ENCODE measurements around the gene KIF23. TPM values are rescaled to one million over a fixed set of nuclear protein-coding genes. Genes with fewer than 3 reads are reported as not detected.

The KIF23 gene
- total and polyA plus RNA-seq, 7 experiments from 2014 or later: 0.30 to 39.4 (median 0.72) TPM; not detected in 3

GRCh38 chr15:69403594-69403993 is 10.6 kb upstream of the KIF23 start:
- intact Hi-C loops (cut with micrococcal nuclease): no loop called here
- Histone ChIP-seq H3K9me3 (ENCODE audit: control insufficient read depth in 2 of 3, low read length in 3 of 3) (no peaks in the 10 kb centered on the region), H3K27me3 (ENCODE audit: control insufficient read depth in 2 of 2, insufficient read depth in 2 of 2, low read length in 2 of 2) (peaks cover 0 to 2% of the 10 kb centered on the region in 2 donors), H3K27ac (ENCODE audit: low read depth, low read length) (no peak overlapping the region), H3K4me1 (ENCODE audit: control insufficient read depth in 2 of 2, insufficient read depth in 2 of 2, low read length in 2 of 2) (no peaks in the 10 kb centered on the region), H3K4me3 (ENCODE audit: low read length) (no peak overlapping the region), H3K36me3 (ENCODE audit: control insufficient read depth in 2 of 3, insufficient read depth in 3 of 3, low read length in 3 of 3) (no peaks in the 10 kb centered on the region)
- DNase-seq (no peak), ATAC-seq (no peak)
- POLR2A ChIA-PET: no interaction called here
- Mint-ChIP-seq H3K9me3 (no peaks in the 10 kb centered on the region), H3K27ac (no peak overlapping the region), H3K27me3 (peaks cover 5 to 25% (median 7%) of the 10 kb centered on the region in 5 donors), H3K36me3 (no peaks in the 10 kb centered on the region), H3K4me3 (no peak overlapping the region), H3K4me1 (peaks cover 0 to 3% (median 0%) of the 10 kb centered on the region in 7 donors)
- CTCF ChIA-PET: interaction anchor here (1.6 kb wide), 1 partner anchor 8 kb away, joined by 4 read pairs; no protein-coding TSS in a partner anchor

- no peaks in the 10 kb centered on the region for H3K9me3 Mint-ChIP-seq
- no peaks in the 10 kb centered on the region for H3K36me3 Mint-ChIP-seq
- no peak overlapping the region for H3K4me3 Mint-ChIP-seq
- ChIA-PET CTCF (interaction anchor here (1.0 to 1.6 kb wide), 2 partner anchors 10 to 11 kb away, joined by 4 to 6 read pairs; no protein-coding TSS in a partner anchor), POLR2A (interaction anchor here (0.8 kb wide), 1 partner anchor 46 kb away, joined by 3 read pairs; no protein-coding TSS in a partner anchor)
- no peak for ATAC-seq
- Histone ChIP-seq H3K36me3 (ENCODE audit: control insufficient read depth in 2 of 3, insufficient read depth in 3 of 3, low read length in 3 of 3) (no peaks in the 10 kb centered on the region), H3K27me3 (ENCODE audit: control insufficient read depth in 2 of 2, insufficient read depth in 2 of 2, low read length in 2 of 2) (peaks cover 0 to 2% of the 10 kb centered on the region in 2 donors), H3K9me3 (ENCODE audit: control insufficient read depth in 2 of 3, low read length in 3 of 3) (no peaks in the 10 kb centered on the region), H3K4me3 (ENCODE audit: low read length) (no peak overlapping the region), H3K27ac (ENCODE audit: low read depth, low read length) (no peak overlapping the region), H3K4me1 (ENCODE audit: control insufficient read depth in 2 of 2, insufficient read depth in 2 of 2, low read length in 2 of 2) (no peaks in the 10 kb centered on the region)
- H3K27me3 Mint-ChIP-seq: peaks cover 5 to 26% (median 7%) of the 10 kb centered on the region in 5 donors
- no peaks in the 10 kb centered on the region for H3K4me1 Mint-ChIP-seq
- DNase-seq: no peak
- intact Hi-C loops (cut with micrococcal nuclease): no loop called here
- no peak overlapping the region for H3K27ac Mint-ChIP-seq
These were observed 9.0 kb upstream of the KIF23 start for GRCh38 chr15:69405110-69405509.

- peaks cover 5 to 29% (median 7%) of the 10 kb centered on the region in 5 donors for H3K27me3 Mint-ChIP-seq
- H3K9me3 Mint-ChIP-seq: no peaks in the 10 kb centered on the region
- CTCF ChIA-PET: interaction anchor here (0.6 kb wide), 1 partner anchor 448 kb away, joined by 3 read pairs; no protein-coding TSS in a partner anchor
- H3K27ac ChIP-seq (ENCODE audit: low read depth, low read length): no peak overlapping the region
- no peak for DNase-seq
- no peaks in the 10 kb centered on the region for H3K9me3 ChIP-seq (ENCODE audit: control insufficient read depth in 2 of 3, low read length in 3 of 3)
- ATAC-seq: no peak
- no peak overlapping the region for H3K27ac Mint-ChIP-seq
- H3K4me3 ChIP-seq (ENCODE audit: low read length): no peak overlapping the region
- H3K4me1 Mint-ChIP-seq: no peaks in the 10 kb centered on the region
- H3K36me3 Mint-ChIP-seq: no peaks in the 10 kb centered on the region
- H3K4me3 Mint-ChIP-seq: no peak overlapping the region
- H3K36me3 ChIP-seq (ENCODE audit: control insufficient read depth in 2 of 3, insufficient read depth in 3 of 3, low read length in 3 of 3): no peaks in the 10 kb centered on the region
- H3K27me3 ChIP-seq (ENCODE audit: control insufficient read depth in 2 of 2, insufficient read depth in 2 of 2, low read length in 2 of 2): peaks cover 0 to 2% of the 10 kb centered on the region in 2 donors
- intact Hi-C loops (cut with micrococcal nuclease): no loop called here
- POLR2A ChIA-PET: no interaction called here
- no peaks in the 10 kb centered on the region for H3K4me1 ChIP-seq (ENCODE audit: control insufficient read depth in 2 of 2, insufficient read depth in 2 of 2, low read length in 2 of 2)
These were observed 6.3 kb upstream of the KIF23 start for GRCh38 chr15:69407719-69408400.

- no peak overlapping the region for H3K4me3 Mint-ChIP-seq
These were observed 5.3 kb upstream of the KIF23 start for GRCh38 chr15:69408841-69409240.

GRCh38 chr15:69410248-69410874 is 3.8 kb upstream of the KIF23 start:
- Mint-ChIP-seq H3K4me1 (peaks cover 0 to 12% (median 7%) of the 10 kb centered on the region in 7 donors), H3K9me3 (peaks cover 0 to 2% (median 0%) of the 10 kb centered on the region in 11 donors), H3K27ac (no peak overlapping the region), H3K4me3 (no peak overlapping the region), H3K36me3 (no peaks in the 10 kb centered on the region), H3K27me3 (peaks cover 5 to 17% (median 13%) of the 10 kb centered on the region in 5 donors)
- intact Hi-C loops (cut with micrococcal nuclease): loop anchor here (10.0 kb wide), 2 partner anchors 596 to 1136 kb away; partner anchors contain the start of gene FEM1B (in 2 of the 2)
- Histone ChIP-seq H3K9me3 (ENCODE audit: control insufficient read depth in 2 of 3, low read length in 3 of 3) (no peaks in the 10 kb centered on the region), H3K4me3 (ENCODE audit: low read length) (no peak overlapping the region), H3K4me1 (ENCODE audit: control insufficient read depth in 2 of 2, insufficient read depth in 2 of 2, low read length in 2 of 2) (peaks cover 0 to 4% of the 10 kb centered on the region in 2 donors), H3K36me3 (ENCODE audit: control insufficient read depth in 2 of 3, insufficient read depth in 3 of 3, low read length in 3 of 3) (no peaks in the 10 kb centered on the region), H3K27ac (ENCODE audit: low read depth, low read length) (no peak overlapping the region), H3K27me3 (ENCODE audit: control insufficient read depth in 2 of 2, insufficient read depth in 2 of 2, low read length in 2 of 2) (peaks cover 2 to 3% of the 10 kb centered on the region in 2 donors)
- ATAC-seq (no peak), DNase-seq (no peak)
- ChIA-PET CTCF (no interaction called here), POLR2A (interaction anchor here (2.1 kb wide), 1 partner anchor 42 kb away, joined by 10 read pairs; the partner anchor contains the start of gene RPLP1)

More at GRCh38 chr15:69408841-69409240, 5.3 kb upstream of the KIF23 start:
- ChIA-PET POLR2A (interaction anchor here (0.6 to 0.8 kb wide), 2 partner anchors 171 to 595 kb away, joined by 4 to 5 read pairs; no protein-coding TSS in a partner anchor), CTCF (no interaction called here)
- DNase-seq (no peak), ATAC-seq (no peak)
- Mint-ChIP-seq H3K4me1 (peaks cover 0 to 5% (median 2%) of the 10 kb centered on the region in 7 donors), H3K9me3 (peaks cover 0 to under 1% (median 0%) of the 10 kb centered on the region in 11 donors), H3K36me3 (no peaks in the 10 kb centered on the region), H3K27ac (no peak overlapping the region), H3K27me3 (peaks cover 5 to 29% (median 7%) of the 10 kb centered on the region in 5 donors)
- Histone ChIP-seq H3K9me3 (ENCODE audit: control insufficient read depth in 2 of 3, low read length in 3 of 3) (no peaks in the 10 kb centered on the region), H3K27ac (ENCODE audit: low read depth, low read length) (no peak overlapping the region), H3K36me3 (ENCODE audit: control insufficient read depth in 2 of 3, insufficient read depth in 3 of 3, low read length in 3 of 3) (no peaks in the 10 kb centered on the region), H3K4me1 (ENCODE audit: control insufficient read depth in 2 of 2, insufficient read depth in 2 of 2, low read length in 2 of 2) (no peaks in the 10 kb centered on the region), H3K4me3 (ENCODE audit: low read length) (no peak overlapping the region), H3K27me3 (ENCODE audit: control insufficient read depth in 2 of 2, insufficient read depth in 2 of 2, low read length in 2 of 2) (peaks cover 0 to 2% of the 10 kb centered on the region in 2 donors)
- intact Hi-C loops (cut with micrococcal nuclease): no loop called here

GRCh38 chr15:69412274-69412673 is 1.9 kb upstream of the KIF23 start:
- H3K36me3 Mint-ChIP-seq: peaks cover 0 to 2% (median 0%) of the 10 kb centered on the region in 5 donors
- H3K4me1 Mint-ChIP-seq: peaks cover 0 to 24% (median 7%) of the 10 kb centered on the region in 7 donors
- H3K27me3 Mint-ChIP-seq: peaks cover 4 to 24% (median 12%) of the 10 kb centered on the region in 5 donors
- ATAC-seq (no peak), DNase-seq (no peak)
- ChIA-PET POLR2A (no interaction called here), CTCF (interaction anchor here (1.4 kb wide), 1 partner anchor 41 kb away, joined by 4 read pairs; the partner anchor contains the start of gene RPLP1)
- Histone ChIP-seq H3K9me3 (ENCODE audit: control insufficient read depth in 2 of 3, low read length in 3 of 3) (no peaks in the 10 kb centered on the region), H3K27ac (ENCODE audit: low read depth, low read length) (no peak overlapping the region), H3K36me3 (ENCODE audit: control insufficient read depth in 2 of 3, insufficient read depth in 3 of 3, low read length in 3 of 3) (no peaks in the 10 kb centered on the region), H3K4me3 (ENCODE audit: low read length) (no peak overlapping the region), H3K27me3 (ENCODE audit: control insufficient read depth in 2 of 2, insufficient read depth in 2 of 2, low read length in 2 of 2) (peaks cover 0 to 9% of the 10 kb centered on the region in 2 donors), H3K4me1 (ENCODE audit: control insufficient read depth in 2 of 2, insufficient read depth in 2 of 2, low read length in 2 of 2) (peaks cover 0 to 4% of the 10 kb centered on the region in 2 donors)
- H3K4me3 Mint-ChIP-seq: no peak overlapping the region
- no peak overlapping the region for H3K27ac Mint-ChIP-seq
- intact Hi-C loops (cut with micrococcal nuclease): loop anchor here (10.0 kb wide), 2 partner anchors 597 to 1137 kb away; partner anchors contain the start of gene FEM1B (in 2 of the 2)
- peaks cover 0 to 2% (median 0%) of the 10 kb centered on the region in 11 donors for H3K9me3 Mint-ChIP-seq

All from naive thymus-derived CD4-positive, alpha-beta T cell (primary cell).